ENCODE data around the gene SUFU. TPM values are rescaled to one million over a fixed set of nuclear protein-coding genes. Genes with fewer than 3 reads are reported as not detected.
A peak's percentile ranks its signal among the peaks of the same experiment; 100 is the strongest.

SUFU gene
- total RNA-seq, 1 experiment from 2014 or later = 13.1 TPM

DNA sequence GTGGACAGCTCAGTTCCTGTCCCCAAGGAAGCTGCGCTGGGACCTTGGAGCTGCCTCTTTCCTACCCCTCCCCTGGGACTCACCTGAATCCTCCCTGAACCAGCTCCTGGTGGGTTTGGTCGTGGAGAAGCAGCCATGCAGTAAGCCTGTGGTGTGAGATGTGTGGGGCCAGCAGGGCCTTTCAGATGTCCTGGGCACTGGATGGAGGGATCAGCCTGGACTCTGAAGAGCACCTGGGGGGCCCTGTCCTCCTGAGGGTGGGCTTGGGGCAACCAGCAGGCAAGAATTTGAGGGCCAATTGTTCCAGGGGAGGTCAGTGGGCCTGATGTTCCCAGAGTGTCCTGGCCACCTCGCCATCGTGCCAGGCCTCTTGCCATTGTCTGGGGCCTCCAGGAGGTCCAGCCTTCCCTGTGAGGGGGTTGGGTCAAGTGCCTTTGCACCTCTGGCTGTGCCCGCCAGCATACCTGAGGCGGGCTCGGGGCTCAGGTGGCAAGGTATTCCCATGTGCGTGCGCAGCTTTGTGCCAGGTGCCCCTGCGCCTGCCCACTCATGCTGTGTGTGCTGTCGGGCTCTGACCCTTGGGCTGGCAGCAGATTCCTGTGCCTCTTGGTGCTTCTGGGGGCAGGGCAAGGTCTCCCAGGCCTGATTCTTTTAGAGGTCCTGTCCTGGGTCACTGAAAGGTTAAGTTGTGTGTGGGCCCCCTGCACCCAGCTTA, 147.8 kb downstream of the SUFU start:
- Mint-ChIP-seq H3K27ac (peak overlapping the region; percentile 49; the same call in 1 of the 2 replicates), H3K4me1 (peaks cover 50% of the 10 kb centered on the region), H3K4me3 (no peak overlapping the region), H3K9me3 (no peaks in the 10 kb centered on the region), H3K27me3 (ENCODE audit: low read depth) (no peaks in the 10 kb centered on the region), H3K36me3 (peaks cover 18% of the 10 kb centered on the region)
- DNase-seq (ENCODE audit: low spot score) (no peak), ATAC-seq (no peak)
- TF ChIP-seq OVOL2 (CRISPR knock-in tag; IDR thresholded peaks at IDR 0.05; ENCODE audit: borderline replicate concordance) = no peak
- TF ChIP-seq GABPB1 (CRISPR knock-in tag; IDR thresholded peaks at IDR 0.05) = no peak
- TF ChIP-seq RELA (CRISPR knock-in tag; IDR thresholded peaks at IDR 0.05; ENCODE audit: borderline replicate concordance) = no peak
- CTCF ChIA-PET = interaction anchor here (1.5 to 3.1 kb wide), 5 partner anchors 10 to 36 kb away, joined by 6 to 27 read pairs (median 7); no protein-coding TSS in a partner anchor
- POLR2A ChIA-PET = interaction anchor here (0.6 to 2.2 kb wide), 3 partner anchors 9 to 716 kb away, joined by 4 to 6 read pairs (median 4); no protein-coding TSS in a partner anchor

- no peaks in the 10 kb centered on the region for H3K27me3 Mint-ChIP-seq (ENCODE audit: low read depth)
- no peak overlapping the region for H3K4me3 Mint-ChIP-seq
- peaks cover 20% of the 10 kb centered on the region for H3K36me3 Mint-ChIP-seq
- ATAC-seq = no peak
- POLR2A ChIA-PET = no interaction called here
- no peaks in the 10 kb centered on the region for H3K9me3 Mint-ChIP-seq
- no peak for DNase-seq (ENCODE audit: low spot score)
- TF ChIP-seq ZNF263 (CRISPR knock-in tag; IDR thresholded peaks at IDR 0.05; ENCODE audit: low read depth) (no peak), HMGA2 (CRISPR knock-in tag; IDR thresholded peaks at IDR 0.05) (no peak), JUN (CRISPR knock-in tag; IDR thresholded peaks at IDR 0.05) (no peak), AR (CRISPR knock-in tag; IDR thresholded peaks at IDR 0.05) (no peak), CREB1 (CRISPR knock-in tag; IDR thresholded peaks at IDR 0.05) (no peak), RORB (CRISPR knock-in tag; IDR thresholded peaks at IDR 0.05) (no peak), CBFB (CRISPR knock-in tag; IDR thresholded peaks at IDR 0.05; ENCODE audit: low read depth) (no peak), OVOL2 (CRISPR knock-in tag; IDR thresholded peaks at IDR 0.05; ENCODE audit: borderline replicate concordance) (no peak), JAZF1 (CRISPR knock-in tag; IDR thresholded peaks at IDR 0.05) (no peak), ZNF396 (CRISPR knock-in tag; IDR thresholded peaks at IDR 0.05; ENCODE audit: borderline replicate concordance) (no peak), TCF7 (CRISPR knock-in tag; IDR thresholded peaks at IDR 0.05; ENCODE audit: low read depth) (no peak), NFYB (CRISPR knock-in tag; conservative IDR thresholded peaks at IDR 0.05; ENCODE audit: low read depth) (no peak)
- TF ChIP-seq, protein P1, sequence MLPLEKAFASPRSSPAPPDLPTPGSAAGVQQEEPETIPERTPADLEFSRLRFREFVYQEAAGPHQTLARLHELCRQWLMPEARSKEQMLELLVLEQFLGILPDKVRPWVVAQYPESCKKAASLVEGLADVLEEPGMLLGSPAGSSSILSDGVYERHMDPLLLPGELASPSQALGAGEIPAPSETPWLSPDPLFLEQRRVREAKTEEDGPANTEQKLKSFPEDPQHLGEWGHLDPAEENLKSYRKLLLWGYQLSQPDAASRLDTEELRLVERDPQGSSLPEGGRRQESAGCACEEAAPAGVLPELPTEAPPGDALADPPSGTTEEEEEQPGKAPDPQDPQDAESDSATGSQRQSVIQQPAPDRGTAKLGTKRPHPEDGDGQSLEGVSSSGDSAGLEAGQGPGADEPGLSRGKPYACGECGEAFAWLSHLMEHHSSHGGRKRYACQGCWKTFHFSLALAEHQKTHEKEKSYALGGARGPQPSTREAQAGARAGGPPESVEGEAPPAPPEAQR (CRISPR knock-in tag; IDR thresholded peaks at IDR 0.05) = no peak
- TF ChIP-seq, protein P2, sequence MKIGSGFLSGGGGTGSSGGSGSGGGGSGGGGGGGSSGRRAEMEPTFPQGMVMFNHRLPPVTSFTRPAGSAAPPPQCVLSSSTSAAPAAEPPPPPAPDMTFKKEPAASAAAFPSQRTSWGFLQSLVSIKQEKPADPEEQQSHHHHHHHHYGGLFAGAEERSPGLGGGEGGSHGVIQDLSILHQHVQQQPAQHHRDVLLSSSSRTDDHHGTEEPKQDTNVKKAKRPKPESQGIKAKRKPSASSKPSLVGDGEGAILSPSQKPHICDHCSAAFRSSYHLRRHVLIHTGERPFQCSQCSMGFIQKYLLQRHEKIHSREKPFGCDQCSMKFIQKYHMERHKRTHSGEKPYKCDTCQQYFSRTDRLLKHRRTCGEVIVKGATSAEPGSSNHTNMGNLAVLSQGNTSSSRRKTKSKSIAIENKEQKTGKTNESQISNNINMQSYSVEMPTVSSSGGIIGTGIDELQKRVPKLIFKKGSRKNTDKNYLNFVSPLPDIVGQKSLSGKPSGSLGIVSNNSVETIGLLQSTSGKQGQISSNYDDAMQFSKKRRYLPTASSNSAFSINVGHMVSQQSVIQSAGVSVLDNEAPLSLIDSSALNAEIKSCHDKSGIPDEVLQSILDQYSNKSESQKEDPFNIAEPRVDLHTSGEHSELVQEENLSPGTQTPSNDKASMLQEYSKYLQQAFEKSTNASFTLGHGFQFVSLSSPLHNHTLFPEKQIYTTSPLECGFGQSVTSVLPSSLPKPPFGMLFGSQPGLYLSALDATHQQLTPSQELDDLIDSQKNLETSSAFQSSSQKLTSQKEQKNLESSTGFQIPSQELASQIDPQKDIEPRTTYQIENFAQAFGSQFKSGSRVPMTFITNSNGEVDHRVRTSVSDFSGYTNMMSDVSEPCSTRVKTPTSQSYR (CRISPR knock-in tag; IDR thresholded peaks at IDR 0.05) = no peak
- TF ChIP-seq, protein P3, sequence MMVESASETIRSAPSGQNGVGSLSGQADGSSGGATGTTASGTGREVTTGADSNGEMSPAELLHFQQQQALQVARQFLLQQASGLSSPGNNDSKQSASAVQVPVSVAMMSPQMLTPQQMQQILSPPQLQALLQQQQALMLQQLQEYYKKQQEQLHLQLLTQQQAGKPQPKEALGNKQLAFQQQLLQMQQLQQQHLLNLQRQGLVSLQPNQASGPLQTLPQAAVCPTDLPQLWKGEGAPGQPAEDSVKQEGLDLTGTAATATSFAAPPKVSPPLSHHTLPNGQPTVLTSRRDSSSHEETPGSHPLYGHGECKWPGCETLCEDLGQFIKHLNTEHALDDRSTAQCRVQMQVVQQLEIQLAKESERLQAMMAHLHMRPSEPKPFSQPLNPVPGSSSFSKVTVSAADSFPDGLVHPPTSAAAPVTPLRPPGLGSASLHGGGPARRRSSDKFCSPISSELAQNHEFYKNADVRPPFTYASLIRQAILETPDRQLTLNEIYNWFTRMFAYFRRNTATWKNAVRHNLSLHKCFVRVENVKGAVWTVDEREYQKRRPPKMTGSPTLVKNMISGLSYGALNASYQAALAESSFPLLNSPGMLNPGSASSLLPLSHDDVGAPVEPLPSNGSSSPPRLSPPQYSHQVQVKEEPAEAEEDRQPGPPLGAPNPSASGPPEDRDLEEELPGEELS (CRISPR knock-in tag; IDR thresholded peaks at IDR 0.05) = no peak
- CTCF ChIA-PET = interaction anchor here (1.7 to 1.8 kb wide), 2 partner anchors 8 to 26 kb away, joined by 6 read pairs; partner anchors contain the start of gene TRIM8
- H3K27ac Mint-ChIP-seq = no peak overlapping the region
- H3K4me1 Mint-ChIP-seq = peaks cover 42% of the 10 kb centered on the region
Measured at GRCh38 chr10:102652170-102652916, 148.6 kb downstream of the SUFU start.
